Pulmonary artery endothelial cell (primary cell): ENCODE results near the gene ARHGAP18. TPM values are rescaled to one million over a fixed set of nuclear protein-coding genes. Genes with fewer than 3 reads are reported as not detected.

Experiments
- DNase-seq: peaks from one replicate; pipeline ENCODE4 v3.0.0-alpha.2; 2011; ENCODE audit warnings: low read depth, low spot score
- total RNA-seq: library from RNA; depleted of rRNA; stranded (reverse); fragments of >200 nt; gene quantifications from 2 replicates; pipeline ENCODE4 v1.2.3, GENCODE V29; 2014

The ARHGAP18 gene
- total RNA-seq, 1 donor from 2014 or later: 96.7 TPM

- DNase-seq: no peak
Measured at GRCh38 chr6:129725341-129725740, 15.4 kb upstream of the ARHGAP18 start.

- no peak for DNase-seq
Measured at GRCh38 chr6:129719692-129720091, 9.7 kb upstream of the ARHGAP18 start.

- DNase-seq: no peak
Measured at GRCh38 chr6:129717277-129717676, 7.3 kb upstream of the ARHGAP18 start.

GRCh38 chr6:129713806-129714333 lies 3.9 kb upstream of the ARHGAP18 start:
- no peak for DNase-seq

- no peak for DNase-seq
Measured at GRCh38 chr6:129711271-129711631, 1.3 kb upstream of the ARHGAP18 start.

GRCh38 chr6:129710450-129711270 lies 683 bp upstream of the ARHGAP18 start:
- no peak for DNase-seq

- no peak for DNase-seq
Measured at GRCh38 chr6:129709196-129709768, 695 bp downstream of the ARHGAP18 start.

- no peak for DNase-seq
Measured at GRCh38 chr6:129708496-129709195, 1.3 kb downstream of the ARHGAP18 start.

GRCh38 chr6:129707882-129708495 lies 2.0 kb downstream of the ARHGAP18 start:
- DNase-seq: no peak

GRCh38 chr6:129707028-129707427 lies 2.9 kb downstream of the ARHGAP18 start:
- DNase-seq: no peak

- no peak for DNase-seq
Measured at GRCh38 chr6:129705212-129705611, 4.8 kb downstream of the ARHGAP18 start.

GRCh38 chr6:129704708-129705107 lies 5.3 kb downstream of the ARHGAP18 start:
- DNase-seq: no peak

GRCh38 chr6:129701721-129702455 lies 8.1 kb downstream of the ARHGAP18 start:
- DNase-seq: no peak

- DNase-seq: no peak
Measured at GRCh38 chr6:129700666-129701065, 9.3 kb downstream of the ARHGAP18 start.

GRCh38 chr6:129699659-129700058 lies 10.3 kb downstream of the ARHGAP18 start:
- no peak for DNase-seq

- DNase-seq: no peak
Measured at GRCh38 chr6:129698430-129698829, 11.5 kb downstream of the ARHGAP18 start.

GRCh38 chr6:129697788-129698187 lies 12.2 kb downstream of the ARHGAP18 start:
- no peak for DNase-seq

GRCh38 chr6:129696843-129697242 lies 13.1 kb downstream of the ARHGAP18 start:
- no peak for DNase-seq

- no peak for DNase-seq
Measured at GRCh38 chr6:129696028-129696418, 14.0 kb downstream of the ARHGAP18 start.

- no peak for DNase-seq
Measured at GRCh38 chr6:129695373-129696027, 14.5 kb downstream of the ARHGAP18 start.

GRCh38 chr6:129694036-129694435 lies 15.9 kb downstream of the ARHGAP18 start:
- no peak for DNase-seq
